Neural cell (in vitro differentiated cells): ENCODE measurements around the gene ACE. TPM values are rescaled to one million over a fixed set of nuclear protein-coding genes. Genes with fewer than 3 reads are reported as not detected.

ENCODE experiments used
- H2AFZ ChIP-seq: fragments of 200-600, 300-800 bp; sonication (generic), shearing (Covaris generic); 2 replicates; pipeline ENCODE4 v1.6.0; 2014; ENCODE audit warnings: low read depth, mild to moderate bottlenecking, antibody characterized with exemption, low read length, moderate library complexity
- H3F3A ChIP-seq: fragments of 200-600 bp; shearing (Covaris generic); 2 replicates; pipeline ENCODE4 v1.6.1; 2016; ENCODE audit warnings: mild to moderate bottlenecking, moderate library complexity, mixed read lengths, antibody characterized with exemption, low read length; ENCODE audit not compliant: insufficient read depth, poor library complexity, severe bottlenecking
- H3K27ac ChIP-seq: fragments of 200-600, 300-800 bp; sonication (generic), shearing (Covaris generic); 2 replicates; pipeline ENCODE4 v1.5.1; 2014; ENCODE audit warnings: mild to moderate bottlenecking, low read length, moderate library complexity
- H3K27me3 ChIP-seq: fragments of 300-800, 200-600 bp; sonication (generic), shearing (Covaris generic); 2 replicates; pipeline ENCODE4 v1.6.0; 2014; ENCODE audit warnings: mild to moderate bottlenecking, low read depth, low read length, moderate library complexity; ENCODE audit not compliant: insufficient read depth
- H3K36me3 ChIP-seq: fragments of 300-800, 200-600 bp; sonication (generic), shearing (Covaris generic); 2 replicates; pipeline ENCODE4 v1.5.1; 2014; ENCODE audit warnings: mild to moderate bottlenecking, antibody characterized with exemption, low read length, moderate library complexity; ENCODE audit not compliant: insufficient read depth
- H3K4me2 ChIP-seq: fragments of 300-800, 200-600 bp; sonication (generic), shearing (Covaris generic); 2 replicates; pipeline ENCODE4 v1.6.0; 2014; ENCODE audit warnings: mild to moderate bottlenecking, low read length
- H3K4me3 ChIP-seq: fragments of 300-800, 200-600 bp; sonication (generic), shearing (Covaris generic); 2 replicates; pipeline ENCODE4 v1.5.1; 2014; ENCODE audit warnings: mild to moderate bottlenecking, low read length, moderate library complexity
- H3K79me2 ChIP-seq: fragments of 200-600 bp; shearing (Covaris generic); replicated peaks from 2 replicates; pipeline ENCODE4 v1.6.0; 2014; ENCODE audit warnings: mild to moderate bottlenecking, low read length, moderate library complexity; ENCODE audit not compliant: insufficient read depth
- H3K9ac ChIP-seq: fragments of 300-800, 200-600 bp; sonication (generic), shearing (Covaris generic); 2 replicates; pipeline ENCODE4 v1.6.1; 2016; ENCODE audit warnings: mild to moderate bottlenecking, low read length, mixed read lengths
- H3K9me2 ChIP-seq: fragments of 200-600 bp; shearing (Covaris generic); 2 replicates; pipeline ENCODE4 v1.6.1; 2016; ENCODE audit warnings: mild to moderate bottlenecking, low read length, mixed read lengths; ENCODE audit not compliant: insufficient read depth
- H3K9me3 ChIP-seq: fragments of 200-600, 300-800 bp; sonication (generic), shearing (Covaris generic); 2 replicates; pipeline ENCODE4 v1.6.1; 2016; ENCODE audit warnings: mild to moderate bottlenecking, mixed run types, low read length, moderate library complexity, mixed read lengths
- H4K20me1 ChIP-seq: fragments of 200-600 bp; shearing (Covaris generic); 2 replicates; pipeline ENCODE4 v1.6.1; 2016; ENCODE audit warnings: mild to moderate bottlenecking, mixed run types; ENCODE audit not compliant: insufficient read depth
- CTCF ChIP-seq: fragments of 450-650 bp; IDR thresholded peaks from 2 replicates; pipeline ENCODE4 v1.5.1; 2014; ENCODE audit warnings: antibody characterized with exemption, mild to moderate bottlenecking, moderate library complexity; ENCODE audit not compliant: poor library complexity, severe bottlenecking
- EP300 ChIP-seq: fragments of 450-650 bp; conservative IDR thresholded peaks from 2 replicates; pipeline ENCODE4 v1.6.1; 2014; ENCODE audit warnings: antibody characterized with exemption, mild to moderate bottlenecking, moderate library complexity; ENCODE audit not compliant: poor library complexity, severe bottlenecking
- EZH2 ChIP-seq: fragments of 200-600, 300-800 bp; shearing (Covaris generic), sonication (generic); IDR thresholded peaks from 2 replicates; pipeline ENCODE4 v1.6.1; 2014; ENCODE audit warnings: antibody characterized with exemption, low read length, borderline replicate concordance, mild to moderate bottlenecking; ENCODE audit not compliant: insufficient read depth, poor library complexity, severe bottlenecking
- MXI1 ChIP-seq: fragments of 450-650 bp; conservative IDR thresholded peaks from 2 replicates; pipeline ENCODE4 v1.6.1; 2014; ENCODE audit warnings: antibody characterized with exemption, mild to moderate bottlenecking; ENCODE audit not compliant: poor library complexity, severe bottlenecking
- POLR2AphosphoS5 ChIP-seq: IDR thresholded peaks from 2 replicates; pipeline ENCODE4 v1.6.1; 2012
- RAD21 ChIP-seq: fragments of 450-650 bp; conservative IDR thresholded peaks from 2 replicates; pipeline ENCODE4 v1.6.1; 2014; ENCODE audit warnings: antibody characterized with exemption, mild to moderate bottlenecking, moderate library complexity
- REST ChIP-seq: IDR thresholded peaks from 2 replicates; pipeline ENCODE4 v1.6.1; 2012; ENCODE audit warnings: borderline replicate concordance
- SMC3 ChIP-seq: fragments of 450-650 bp; conservative IDR thresholded peaks from 2 replicates; pipeline ENCODE4 v1.6.1; 2014; ENCODE audit warnings: antibody characterized with exemption, mild to moderate bottlenecking, moderate library complexity; ENCODE audit not compliant: poor library complexity
- TAF1 ChIP-seq: IDR thresholded peaks from 2 replicates; pipeline ENCODE4 v1.6.1; 2012; ENCODE audit warnings: low read depth
- polyA plus RNA-seq: library from polyadenylated mRNA; depleted of rRNA; stranded (reverse); fragments of >200 nt; gene quantifications from 2 replicates; pipeline ENCODE4 v1.2.3, GENCODE V29; 2014

ACE gene
- polyA plus RNA-seq, 1 donor from 2014 or later = 1.5 TPM

GRCh38 chr17:63437287-63438091, 39.4 kb upstream of the ACE start:
- H3K9ac ChIP-seq = no peak overlapping the region
- no peaks in the 10 kb centered on the region for H3K36me3 ChIP-seq
- no peaks in the 10 kb centered on the region for H3K9me2 ChIP-seq
- no peak overlapping the region for H3K4me2 ChIP-seq
- no peak overlapping the region for H3K27ac ChIP-seq
- H3K4me3 ChIP-seq = no peak overlapping the region
- no peak overlapping the region for H2AFZ ChIP-seq
- H3K79me2 ChIP-seq = no peaks in the 10 kb centered on the region
- H3K27me3 ChIP-seq = no peaks in the 10 kb centered on the region
- TF ChIP-seq MXI1 (no peak), POLR2AphosphoS5 (peak; percentile 9)
- no peaks in the 10 kb centered on the region for H3K9me3 ChIP-seq
- H3F3A ChIP-seq = no peaks in the 10 kb centered on the region
- no peaks in the 10 kb centered on the region for H4K20me1 ChIP-seq

GRCh38 chr17:63438092-63439051, 38.5 kb upstream of the ACE start:
- no peaks in the 10 kb centered on the region for H3K79me2 ChIP-seq
- no peak overlapping the region for H3K4me3 ChIP-seq
- H3K36me3 ChIP-seq = no peaks in the 10 kb centered on the region
- no peaks in the 10 kb centered on the region for H3K27me3 ChIP-seq
- no peaks in the 10 kb centered on the region for H3F3A ChIP-seq
- H3K9ac ChIP-seq = no peak overlapping the region
- no peaks in the 10 kb centered on the region for H3K9me2 ChIP-seq
- no peak overlapping the region for H2AFZ ChIP-seq
- H3K4me2 ChIP-seq = no peak overlapping the region
- TF ChIP-seq TAF1 (no peak), REST (no peak), SMC3 (no peak), EP300 (no peak), MXI1 (no peak), RAD21 (no peak), CTCF (no peak), EZH2 (no peak), POLR2AphosphoS5 (no peak)
- no peak overlapping the region for H3K27ac ChIP-seq
- no peaks in the 10 kb centered on the region for H4K20me1 ChIP-seq
- H3K9me3 ChIP-seq = no peaks in the 10 kb centered on the region
